ENCODE data around the gene IGFBP7.

The IGFBP7 gene

DNA sequence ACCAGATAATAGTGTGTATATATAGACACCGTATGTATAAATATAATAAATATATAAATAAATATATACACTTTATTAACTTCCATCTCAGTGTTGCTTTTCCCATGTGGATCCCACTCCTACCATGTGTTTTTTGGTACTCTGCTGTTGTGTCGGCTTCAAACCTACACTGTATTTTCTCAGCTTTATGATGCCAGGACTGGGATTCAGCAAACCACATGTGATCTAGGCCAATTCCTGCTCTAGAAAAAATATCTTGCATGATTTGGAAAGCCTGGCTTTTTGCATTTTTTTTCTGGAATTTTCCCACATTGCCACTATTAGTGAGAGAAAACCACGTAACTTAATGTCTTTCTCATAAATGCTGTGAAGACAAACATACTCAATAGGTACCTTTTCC lies 75.7 kb downstream of the IGFBP7 start:
- in situ Hi-C loops (cut with HindIII; ENCODE audit: low pct_unique_long_range_greater_than_20kb, low sequenced_read_pairs): no loop called here
- no peak for TF ChIP-seq JUND (IDR thresholded peaks at IDR 0.05; ENCODE audit: low read depth)

GRCh38 chr4:57023104-57023503 lies 87.1 kb downstream of the IGFBP7 start:
- TF ChIP-seq JUND (IDR thresholded peaks at IDR 0.05; ENCODE audit: low read depth): no peak
- in situ Hi-C loops (cut with HindIII; ENCODE audit: low pct_unique_long_range_greater_than_20kb, low sequenced_read_pairs): no loop called here
- no peak for DNase-seq (ENCODE audit: low read depth in 1 of 2, low spot score in 1 of 2)

More for the DNA sequence above, 75.7 kb downstream of the IGFBP7 start:
- DNase-seq (ENCODE audit: low read depth in 1 of 2, low spot score in 1 of 2): no peak

- DNase-seq (ENCODE audit: low read depth in 1 of 2, low spot score in 1 of 2): no peak
- no peak for TF ChIP-seq JUND (IDR thresholded peaks at IDR 0.05; ENCODE audit: low read depth)
- in situ Hi-C loops (cut with HindIII; ENCODE audit: low pct_unique_long_range_greater_than_20kb, low sequenced_read_pairs): no loop called here
These were observed 89.6 kb downstream of the IGFBP7 start for GRCh38 chr4:57020467-57021101.

GRCh38 chr4:57018980-57019379 lies 91.2 kb downstream of the IGFBP7 start:
- TF ChIP-seq JUND (IDR thresholded peaks at IDR 0.05; ENCODE audit: low read depth): no peak
- DNase-seq (ENCODE audit: low read depth in 1 of 2, low spot score in 1 of 2): no peak
- in situ Hi-C loops (cut with HindIII; ENCODE audit: low pct_unique_long_range_greater_than_20kb, low sequenced_read_pairs): no loop called here

DNA sequence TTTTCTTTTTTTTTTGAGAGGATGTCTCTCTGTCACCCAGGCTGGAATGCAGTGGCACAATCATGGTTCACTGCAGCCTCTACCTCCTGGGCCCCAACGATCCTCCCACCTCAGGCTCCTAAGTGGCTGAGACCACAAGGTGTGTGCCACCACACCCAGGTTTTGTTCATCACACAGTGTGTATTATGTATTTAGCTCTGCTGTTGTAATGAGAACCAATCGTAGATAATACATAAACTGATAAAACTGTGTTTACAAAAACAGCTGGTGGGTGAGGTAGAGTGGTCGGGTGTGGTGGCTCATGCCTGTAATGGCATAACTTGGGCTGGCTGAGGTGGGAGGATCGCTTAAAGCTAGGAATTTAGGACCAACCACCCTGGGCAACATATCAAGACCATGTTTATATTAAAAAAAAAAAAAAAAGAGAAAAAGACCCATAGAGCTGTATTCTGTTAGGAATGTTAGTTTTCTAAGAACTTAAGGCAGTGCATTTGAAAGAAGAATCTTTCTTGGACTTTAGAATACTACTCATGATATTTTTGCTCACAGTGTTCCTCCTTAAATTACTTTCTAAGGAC lies 96.6 kb downstream of the IGFBP7 start:
- TF ChIP-seq JUND (IDR thresholded peaks at IDR 0.05; ENCODE audit: low read depth): no peak
- no peak for DNase-seq (ENCODE audit: low read depth in 1 of 2, low spot score in 1 of 2)
- in situ Hi-C loops (cut with HindIII; ENCODE audit: low pct_unique_long_range_greater_than_20kb, low sequenced_read_pairs): no loop called here

- in situ Hi-C loops (cut with HindIII; ENCODE audit: low pct_unique_long_range_greater_than_20kb, low sequenced_read_pairs): no loop called here
- TF ChIP-seq JUND (IDR thresholded peaks at IDR 0.05; ENCODE audit: low read depth): no peak
- DNase-seq (ENCODE audit: low read depth in 1 of 2, low spot score in 1 of 2): no peak
These were observed 110.4 kb downstream of the IGFBP7 start for GRCh38 chr4:56999751-57000150.

GRCh38 chr4:56995525-56995924 lies 114.7 kb downstream of the IGFBP7 start:
- DNase-seq (ENCODE audit: low read depth in 1 of 2, low spot score in 1 of 2): no peak
- in situ Hi-C loops (cut with HindIII; ENCODE audit: low pct_unique_long_range_greater_than_20kb, low sequenced_read_pairs): no loop called here
- TF ChIP-seq JUND (IDR thresholded peaks at IDR 0.05; ENCODE audit: low read depth): no peak

DNA sequence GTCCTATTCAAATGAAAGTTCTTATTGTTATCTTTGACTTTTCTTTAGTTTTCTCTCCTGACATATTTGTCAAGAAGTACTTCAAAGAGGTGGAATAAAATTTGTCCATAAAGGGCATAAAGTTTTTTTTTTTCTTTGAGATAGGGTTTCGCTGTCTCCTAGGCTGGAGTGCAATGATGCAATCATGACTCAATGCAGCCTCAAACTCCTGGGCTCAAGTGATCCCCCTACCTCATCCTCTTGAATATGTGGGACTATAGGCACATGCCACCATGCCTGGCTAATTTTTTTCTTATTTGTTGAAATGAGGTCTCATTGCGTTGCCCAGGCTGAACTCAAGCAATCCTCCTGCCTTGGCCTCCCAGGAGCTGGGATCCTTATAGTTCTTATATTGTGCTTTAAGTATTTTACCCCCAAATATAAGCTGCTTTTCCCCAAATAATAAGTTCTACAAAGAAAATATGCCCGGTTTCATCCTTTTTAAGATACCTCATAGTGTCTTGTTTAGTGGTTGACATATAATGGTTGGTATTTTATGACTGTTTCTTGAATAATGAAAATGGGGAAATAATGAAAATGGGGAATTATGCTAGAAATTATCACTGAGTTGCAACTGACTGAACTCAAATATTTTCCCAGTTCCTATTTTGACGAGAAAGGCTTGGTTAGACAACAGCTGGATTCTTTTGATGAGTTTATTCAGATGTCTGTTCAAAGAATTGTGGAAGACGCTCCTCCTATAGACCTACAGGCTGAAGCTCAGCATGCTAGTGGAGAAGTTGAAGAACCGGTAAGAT lies 119.9 kb downstream of the IGFBP7 start:
- DNase-seq (ENCODE audit: low read depth in 1 of 2, low spot score in 1 of 2): no peak
- no peak for TF ChIP-seq JUND (IDR thresholded peaks at IDR 0.05; ENCODE audit: low read depth)
- in situ Hi-C loops (cut with HindIII; ENCODE audit: low pct_unique_long_range_greater_than_20kb, low sequenced_read_pairs): no loop called here

GRCh38 chr4:56986952-56987351 lies 123.2 kb downstream of the IGFBP7 start:
- TF ChIP-seq JUND (IDR thresholded peaks at IDR 0.05; ENCODE audit: low read depth): no peak
- no peak for DNase-seq (ENCODE audit: low read depth in 1 of 2, low spot score in 1 of 2)
- in situ Hi-C loops (cut with HindIII; ENCODE audit: low pct_unique_long_range_greater_than_20kb, low sequenced_read_pairs): no loop called here

GRCh38 chr4:56986192-56986591 lies 124.0 kb downstream of the IGFBP7 start:
- no peak for TF ChIP-seq JUND (IDR thresholded peaks at IDR 0.05; ENCODE audit: low read depth)
- no peak for DNase-seq (ENCODE audit: low read depth in 1 of 2, low spot score in 1 of 2)
- in situ Hi-C loops (cut with HindIII; ENCODE audit: low pct_unique_long_range_greater_than_20kb, low sequenced_read_pairs): no loop called here

DNA sequence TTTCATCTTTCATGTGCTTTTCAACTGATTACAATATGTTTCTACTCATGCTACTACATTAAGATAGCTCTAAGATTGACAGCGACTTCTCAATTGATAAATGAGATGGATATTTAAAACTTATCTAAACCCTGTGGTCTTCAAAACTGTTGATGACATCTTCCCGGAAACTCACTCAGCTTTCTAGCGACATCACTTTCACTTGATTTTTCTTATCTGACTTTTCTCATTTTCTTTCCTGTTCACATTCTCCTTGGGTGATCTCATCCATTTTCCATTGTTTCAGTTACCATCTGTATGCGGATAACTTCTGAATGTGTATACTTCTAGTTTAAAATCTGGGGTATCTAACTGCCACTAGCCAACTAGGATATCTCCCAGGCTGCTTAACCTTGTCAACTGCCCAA lies 128.4 kb downstream of the IGFBP7 start:
- TF ChIP-seq JUND (IDR thresholded peaks at IDR 0.05; ENCODE audit: low read depth): no peak
- DNase-seq (ENCODE audit: low read depth in 1 of 2, low spot score in 1 of 2): no peak
- in situ Hi-C loops (cut with HindIII; ENCODE audit: low pct_unique_long_range_greater_than_20kb, low sequenced_read_pairs): no loop called here

All from T47D (cell line).